Adrenal gland (tissue), 12 donors: Measurements from ENCODE around the gene HPDL. TPM values are rescaled to one million over a fixed set of nuclear protein-coding genes. Genes with fewer than 3 reads are reported as not detected.

Experiments used
- DNase-seq, 7 donors: peaks; one replicate each; pipeline ENCODE4 v3.0.0-alpha.2; 2019 to 2020
- H3K27ac ChIP-seq, 5 donors: fragments of 200-600 bp; sonication (generic) in 4 of 5; 1 replicate in 3 of 5; 2 replicates in 2 of 5; pipeline versions ENCODE4 v1.5.1 to v1.8.0; 2016 to 2020; ENCODE audit warnings: mild to moderate bottlenecking in 1 of 5
- H3K27me3 ChIP-seq: fragments of 200-600 bp; 2 replicates; pipeline ENCODE4 v1.8.0; 2021
- H3K36me3 ChIP-seq, 2 donors: fragments of 200-600 bp; replicated peaks in 1 of 2; 1 replicate in 1 of 2; 2 replicates in 1 of 2; pipeline versions ENCODE4 v1.5.1 to v1.8.0; 2018 to 2022
- H3K4me1 ChIP-seq, 2 donors: fragments of 200-600 bp; replicated peaks in 1 of 2; 1 replicate in 1 of 2; 2 replicates in 1 of 2; pipeline versions ENCODE4 v1.5.1 to v1.8.0; 2018 to 2021
- H3K4me3 ChIP-seq, 4 donors: fragments of 200-600 bp; sonication (generic) in 3 of 4; one replicate each; pipeline ENCODE4 v1.5.1; 2016 to 2018
- H3K9me3 ChIP-seq, 3 donors: fragments of 200-600 bp; sonication (generic) in 1 of 3; replicated peaks in 1 of 3; 1 replicate in 2 of 3; 2 replicates in 1 of 3; pipeline versions ENCODE4 v1.5.1 to v1.8.0; 2016 to 2021
- POLR2A ChIP-seq, 2 donors: fragments of 450-650 bp; IDR thresholded peaks; one replicate each; pipeline ENCODE4 v1.6.1; 2017; ENCODE audit warnings: antibody characterized with exemption in 2 of 2, mild to moderate bottlenecking in 2 of 2, moderate library complexity in 1 of 2
- WGBS, 4 donors: extraction: QIAGEN DNeasy Blood & Tissue Kit in 2 of 4; methylation state at CpG; one replicate each; pipeline versions ENCODE4 v1.1.5 to v1.1.7; 2013 to 2017; 5-methylcytosine and 5-hydroxymethylcytosine counted together
- intact Hi-C, 2 donors: fragments of 100-400 bp; cut with DNase I; formaldehyde crosslinking; loops; one replicate each; pipeline versions ENCODE4 v1.14.1 to v1.15.0; 2022 to 2023
- polyA plus RNA-seq, 3 donors: library from polyadenylated mRNA; stranded (reverse); fragments of 200-250 nt in 2 of 3; fragments of 350-450 nt in 1 of 3; fragmentation: Illumina TruSeq in 1 of 3; extraction: RNeasy Lipid Tissue Mini Kit (QIAGEN cat#74804) in 1 of 3; gene quantifications; one replicate each; pipeline ENCODE4 v1.2.3, GENCODE V29; 2013 to 2014
- total RNA-seq, 9 donors: library from RNA; depleted of rRNA in 4 of 9; stranded (reverse); fragments of >200 nt in 4 of 9; fragments of 120-200 nt in 1 of 9; fragmentation: NEBNext Ultra II Directional in 1 of 9; extraction: Animal tissue kit (Norgen Biotek cat#: 25700) in 1 of 9; gene quantifications; one replicate each; pipeline versions ENCODE4 v1.1.0 to v1.2.4, GENCODE V29; 2013 to 2023
- TF ChIP-seq, protein P1 (sequence below), 6 experiments: fragments of 450-650 bp in 4 of 6; fragments of 200-600 bp in 2 of 6; sonication (generic) in 1 of 6; IDR thresholded peaks; 1 replicate in 5 of 6; 2 replicates in 1 of 6; pipeline versions ENCODE4 v1.5.1 to v1.8.0; 2016 to 2021; ENCODE audit warnings: antibody characterized with exemption in 6 of 6, mild to moderate bottlenecking in 2 of 6, moderate library complexity in 1 of 6
- donor health status: healthy with polysubstance abuse.
- donor health status: Bipolar disorder and iron deficiency.
- donor health status: DM: yes; HTN: yes; CAD: no.
- donor health status: DM: no; HTN: no; CAD: no.
- donor health status: DM: no; HTN: no; CAD: no.
- donor health status: DM: yes; HTN: yes; CAD: no.

HPDL gene
- total and polyA plus RNA-seq, 12 donors = 0.16 to 2.9 (median 0.33) TPM; not detected in 3

DNA sequence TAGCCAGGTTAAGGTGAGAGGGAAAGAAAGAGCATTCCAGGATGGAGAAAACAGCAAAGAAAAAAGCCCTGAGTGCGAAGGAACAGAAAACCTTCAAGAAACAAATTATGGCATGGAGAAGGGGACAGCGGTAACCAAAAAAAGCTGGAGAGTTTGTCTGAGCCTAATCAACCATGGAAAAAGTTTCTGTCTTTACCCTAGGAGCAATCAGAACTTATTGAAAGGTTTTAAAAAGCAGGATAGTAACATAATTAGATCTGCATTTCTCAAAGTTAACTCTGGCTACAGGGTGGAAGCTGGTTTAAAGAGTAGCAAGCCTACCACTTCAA, 26.1 kb upstream of the HPDL start:
- no peak for DNase-seq
- Histone ChIP-seq H3K9me3 (no peaks in the 10 kb centered on the region), H3K27ac (no peak overlapping the region), H3K27me3 (no peaks in the 10 kb centered on the region), H3K4me1 (peaks cover 9 to 13% of the 10 kb centered on the region in 2 donors), H3K36me3 (no peaks in the 10 kb centered on the region), H3K4me3 (no peak overlapping the region)
- WGBS, 4 donors = 54 to 64% (median 57%) methylated on average over 2 of the region's 2 CpGs
- TF ChIP-seq, protein P1, sequence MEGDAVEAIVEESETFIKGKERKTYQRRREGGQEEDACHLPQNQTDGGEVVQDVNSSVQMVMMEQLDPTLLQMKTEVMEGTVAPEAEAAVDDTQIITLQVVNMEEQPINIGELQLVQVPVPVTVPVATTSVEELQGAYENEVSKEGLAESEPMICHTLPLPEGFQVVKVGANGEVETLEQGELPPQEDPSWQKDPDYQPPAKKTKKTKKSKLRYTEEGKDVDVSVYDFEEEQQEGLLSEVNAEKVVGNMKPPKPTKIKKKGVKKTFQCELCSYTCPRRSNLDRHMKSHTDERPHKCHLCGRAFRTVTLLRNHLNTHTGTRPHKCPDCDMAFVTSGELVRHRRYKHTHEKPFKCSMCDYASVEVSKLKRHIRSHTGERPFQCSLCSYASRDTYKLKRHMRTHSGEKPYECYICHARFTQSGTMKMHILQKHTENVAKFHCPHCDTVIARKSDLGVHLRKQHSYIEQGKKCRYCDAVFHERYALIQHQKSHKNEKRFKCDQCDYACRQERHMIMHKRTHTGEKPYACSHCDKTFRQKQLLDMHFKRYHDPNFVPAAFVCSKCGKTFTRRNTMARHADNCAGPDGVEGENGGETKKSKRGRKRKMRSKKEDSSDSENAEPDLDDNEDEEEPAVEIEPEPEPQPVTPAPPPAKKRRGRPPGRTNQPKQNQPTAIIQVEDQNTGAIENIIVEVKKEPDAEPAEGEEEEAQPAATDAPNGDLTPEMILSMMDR (IDR thresholded peaks at IDR 0.05) = no peak
- no peak for TF ChIP-seq POLR2A (IDR thresholded peaks at IDR 0.05)
- intact Hi-C loops = no loop called here

DNA sequence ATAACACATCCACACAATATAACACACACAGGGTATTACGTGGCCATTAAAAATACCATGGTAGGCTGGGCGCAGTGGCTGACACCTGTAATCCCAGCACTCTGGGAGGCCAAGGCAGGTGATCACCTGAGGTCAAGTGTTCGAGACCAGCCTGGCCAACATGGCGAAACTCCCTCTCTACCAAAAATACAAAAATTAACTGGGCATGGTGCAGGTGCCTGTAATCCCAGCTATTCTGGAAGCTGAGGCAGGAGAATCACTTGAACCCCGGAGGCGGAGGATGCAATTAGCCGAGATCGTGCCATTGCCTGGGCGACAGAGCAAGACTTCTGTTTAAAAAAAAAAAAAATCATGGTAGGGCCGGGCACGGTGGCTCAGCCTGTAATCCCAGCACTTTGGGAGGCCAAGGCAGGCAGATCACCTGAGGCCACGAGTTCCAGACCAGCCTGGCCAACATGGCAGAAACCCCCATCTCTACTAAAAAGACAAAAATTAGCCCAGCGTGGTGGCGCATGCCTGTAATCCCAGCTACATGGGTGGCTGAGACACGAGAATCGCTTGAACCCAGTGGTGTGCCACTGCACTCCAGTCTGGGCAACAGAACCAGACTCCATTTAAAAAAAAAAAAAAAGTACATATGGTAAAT, 24.1 kb upstream of the HPDL start:
- TF ChIP-seq, protein P1 (IDR thresholded peaks at IDR 0.05) = no peak
- TF ChIP-seq POLR2A (IDR thresholded peaks at IDR 0.05) = no peak
- H3K27ac ChIP-seq = peak overlapping the region in 4 of 5 donors; percentile 59 to 92 (median 83)
- intact Hi-C loops = loop anchor here in 1 of 2 donors (2.0 kb wide), 1 partner anchor 290 kb away; the partner anchor contains the start of gene UROD
- H3K27me3 ChIP-seq = no peaks in the 10 kb centered on the region
- H3K4me1 ChIP-seq = peaks cover 9 to 13% of the 10 kb centered on the region in 2 donors
- H3K4me3 ChIP-seq = peak overlapping the region in 3 of 4 donors; percentile 39 to 78 (median 47)
- no peaks in the 10 kb centered on the region for H3K36me3 ChIP-seq
- no peaks in the 10 kb centered on the region for H3K9me3 ChIP-seq
- peak in 1 of 7 donors; percentile 20 for DNase-seq
- 89 to 92% (median 92%) methylated on average over 16 of the region's 16 CpGs for WGBS, 4 donors

DNA sequence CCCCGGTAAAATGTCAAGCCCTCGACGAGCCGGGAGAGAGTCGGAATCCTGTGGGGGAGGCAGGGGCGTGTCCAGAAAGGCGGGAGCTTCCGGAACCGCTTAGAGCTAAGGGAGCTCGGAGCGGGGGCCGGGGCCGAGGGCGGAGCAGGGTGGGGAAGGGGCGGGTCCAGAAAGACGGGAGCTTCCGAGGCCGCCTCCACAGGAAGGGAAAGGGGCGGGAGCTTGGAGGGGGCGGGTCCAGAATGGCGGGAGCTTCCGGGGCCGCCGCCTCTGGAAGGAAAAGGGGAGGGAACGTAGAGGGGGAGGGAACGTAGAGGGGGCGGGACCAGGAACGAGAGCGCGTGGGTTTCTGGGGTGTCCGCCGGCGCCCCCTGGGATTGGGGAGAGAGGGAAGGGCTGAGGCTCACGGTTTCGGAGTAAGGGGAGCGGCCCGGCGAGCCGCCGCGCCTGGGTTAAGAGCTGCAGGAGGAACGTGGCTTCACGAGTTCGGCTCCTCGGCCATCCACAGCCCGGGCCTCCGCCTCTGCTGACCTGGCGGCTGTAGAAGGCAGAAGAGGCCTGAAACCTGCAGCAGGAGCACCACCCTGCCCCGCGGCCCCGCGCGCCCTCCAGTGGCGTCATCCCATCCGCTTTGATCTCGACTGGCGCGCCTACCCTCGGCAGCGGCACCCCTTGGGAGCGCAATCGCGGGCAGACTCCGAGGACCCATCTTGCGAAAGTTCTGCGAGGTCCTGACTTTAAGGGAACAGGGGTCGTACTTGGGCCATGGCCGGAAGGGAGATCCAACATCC, 23.0 kb upstream of the HPDL start:
- Histone ChIP-seq H3K4me1 (peaks cover 9 to 13% of the 10 kb centered on the region in 2 donors), H3K27me3 (no peaks in the 10 kb centered on the region), H3K27ac (peak overlapping the region; percentile 59 to 94 (median 75)), H3K4me3 (peak overlapping the region in 3 of 4 donors; percentile 47 to 78 (median 60)), H3K36me3 (no peaks in the 10 kb centered on the region), H3K9me3 (no peaks in the 10 kb centered on the region)
- 0 to 1% (median 1%) methylated on average over 27 to 68 of the region's 68 CpGs for WGBS, 4 donors
- intact Hi-C loops = loop anchor here in 1 of 2 donors (2.0 kb wide), 1 partner anchor 291 kb away; the partner anchor contains the start of gene UROD
- TF ChIP-seq POLR2A (IDR thresholded peaks at IDR 0.05) = peak; percentile 52 to 64
- TF ChIP-seq, protein P1 (IDR thresholded peaks at IDR 0.05) = peak; percentile 42 to 81 (median 78)
- peak; percentile 98 to 99 (median 99) for DNase-seq
